GM23338 (cell line): Measurements from ENCODE around the gene NEU2. TPM values are rescaled to one million over a fixed set of nuclear protein-coding genes. Genes with fewer than 3 reads are reported as not detected.

Experiments
- ATAC-seq: fragments of 200-7000 bp; cut with Tn5 transposase; 3 replicates; pipeline ENCODE4 v1.9.1; 2020
- DNase-seq: peaks from one replicate; pipeline ENCODE4 v3.0.0-alpha.2; 2015; ENCODE audit warnings: low spot score
- H2AFZ ChIP-seq: fragments of 200-600 bp; sonication (generic); 2 replicates; pipeline ENCODE4 v1.8.0; 2016; ENCODE audit warnings: antibody characterized with exemption, mild to moderate bottlenecking, moderate library complexity
- H3F3A ChIP-seq: fragments of 200-600 bp; sonication (generic); replicated peaks from 2 replicates; pipeline ENCODE4 v1.8.0; 2017; ENCODE audit warnings: antibody characterized with exemption, mixed run types, low read depth
- H3K27ac ChIP-seq: fragments of 200-600 bp; sonication (generic); 2 replicates; pipeline ENCODE4 v1.6.1; 2016; ENCODE audit warnings: low read depth
- H3K27me3 ChIP-seq: fragments of 200-600 bp; sonication (generic); 2 replicates; pipeline ENCODE4 v1.8.0; 2016; ENCODE audit warnings: mild to moderate bottlenecking, mixed run types, moderate library complexity; ENCODE audit not compliant: insufficient read depth
- H3K36me3 ChIP-seq: fragments of 200-600 bp; sonication (generic); 2 replicates; pipeline ENCODE4 v1.8.0; 2016; ENCODE audit warnings: mild to moderate bottlenecking; ENCODE audit not compliant: insufficient read depth
- H3K4me1 ChIP-seq: fragments of 200-600 bp; sonication (generic); 2 replicates; pipeline ENCODE4 v1.8.0; 2016; ENCODE audit warnings: mild to moderate bottlenecking, moderate library complexity; ENCODE audit not compliant: insufficient read depth
- H3K4me2 ChIP-seq: fragments of 200-600 bp; sonication (generic); 2 replicates; pipeline ENCODE4 v1.7.1; 2017; ENCODE audit warnings: mixed run types
- H3K4me3 ChIP-seq: fragments of 200-600 bp; sonication (generic); 2 replicates; pipeline ENCODE4 v1.6.1; 2016; ENCODE audit warnings: mixed run types
- H3K79me2 ChIP-seq: fragments of 200-600 bp; sonication (generic); replicated peaks from 2 replicates; pipeline ENCODE4 v1.8.0; 2017; ENCODE audit warnings: mild to moderate bottlenecking; ENCODE audit not compliant: insufficient read depth
- H3K9me2 ChIP-seq: fragments of 200-600 bp; sonication (generic); 2 replicates; pipeline ENCODE4 v1.8.0; 2017; ENCODE audit not compliant: insufficient read depth
- H4K20me1 ChIP-seq: fragments of 200-600 bp; sonication (generic); replicated peaks from 2 replicates; pipeline ENCODE4 v1.8.0; 2017; ENCODE audit warnings: mild to moderate bottlenecking; ENCODE audit not compliant: insufficient read depth
- H3K27ac Mint-ChIP-seq: 2 replicates; pipeline ENCODE4 v1.8.0; 2020; ENCODE audit warnings: inconsistent platforms, mild to moderate bottlenecking, moderate library complexity, mixed read lengths
- H3K27me3 Mint-ChIP-seq: 3 replicates; pipeline ENCODE4 v1.8.0; 2022; ENCODE audit warnings: low read depth, mild to moderate bottlenecking, moderate library complexity, mixed read lengths, inconsistent platforms; ENCODE audit not compliant: insufficient read depth, poor library complexity
- H3K36me3 Mint-ChIP-seq: 3 replicates; pipeline ENCODE4 v1.8.0; 2021; ENCODE audit warnings: low read depth, mild to moderate bottlenecking, inconsistent platforms, moderate library complexity, mixed read lengths
- H3K4me1 Mint-ChIP-seq: 3 replicates; pipeline ENCODE4 v1.8.0; 2020; ENCODE audit warnings: mild to moderate bottlenecking, inconsistent platforms, mixed read lengths
- H3K4me3 Mint-ChIP-seq: 3 replicates; pipeline ENCODE4 v1.8.0; 2021; ENCODE audit warnings: moderate library complexity, mild to moderate bottlenecking, inconsistent platforms, mixed read lengths
- H3K9me3 Mint-ChIP-seq: 3 replicates; pipeline ENCODE4 v1.8.0; 2020; ENCODE audit warnings: moderate library complexity, mild to moderate bottlenecking, inconsistent platforms, mixed read lengths
- CREB1 ChIP-seq: fragments of 250-450 bp; sonication (Bioruptor Pico); IDR thresholded peaks from 2 replicates; pipeline ENCODE4 v1.5.0; 2020; ENCODE audit warnings: low read depth, mild to moderate bottlenecking, moderate library complexity
- EZH2 ChIP-seq: fragments of 200-600 bp; sonication (generic); IDR thresholded peaks from one replicate; pipeline ENCODE4 v1.8.0; 2017; ENCODE audit warnings: antibody characterized with exemption, mild to moderate bottlenecking, low read depth; ENCODE audit not compliant: unreplicated experiment
- EZH2phosphoT487 ChIP-seq: fragments of 200-600 bp; sonication (generic); IDR thresholded peaks from one replicate; pipeline ENCODE4 v1.8.1; 2018; ENCODE audit warnings: antibody characterized with exemption; ENCODE audit not compliant: unreplicated experiment
- JUNB ChIP-seq: IDR thresholded peaks from one replicate; pipeline ENCODE4 v1.6.1; 2016; ENCODE audit warnings: antibody characterized with exemption; ENCODE audit not compliant: unreplicated experiment
- NANOG ChIP-seq: IDR thresholded peaks from 2 replicates; pipeline ENCODE4 v1.6.1; 2016; ENCODE audit warnings: antibody characterized with exemption, borderline replicate concordance
- STAT1 ChIP-seq: IDR thresholded peaks from one replicate; pipeline ENCODE4 v1.6.1; 2016; ENCODE audit warnings: antibody characterized with exemption; ENCODE audit not compliant: unreplicated experiment
- ZNF331 ChIP-seq: fragments of 250-450 bp; sonication (Bioruptor Pico); IDR thresholded peaks from 2 replicates; pipeline ENCODE4 v1.5.0; 2020; ENCODE audit warnings: low read depth, mild to moderate bottlenecking, moderate library complexity
- polyA plus RNA-seq: library from polyadenylated mRNA; unstranded; fragments of >200 nt; fragmentation: Nextera tagmentation; extraction: Ambion mirVana; gene quantifications from 2 replicates; pipeline ENCODE4 v1.2.1, GENCODE V29; 2016
- total RNA-seq: library from RNA; depleted of rRNA; stranded (reverse); fragments of >200 nt; shearing (Covaris generic); gene quantifications from 2 replicates; pipeline ENCODE4 v1.2.3, GENCODE V29; 2014
- TF ChIP-seq, protein P1 (sequence below): IDR thresholded peaks from one replicate; pipeline ENCODE4 v1.6.1; 2018; ENCODE audit warnings: antibody characterized with exemption; ENCODE audit not compliant: unreplicated experiment
- TF ChIP-seq, protein P2 (sequence below), 2 experiments: fragments of 200-600 bp in 1 of 2; sonication (generic) in 1 of 2; conservative IDR thresholded peaks; 2 replicates each; pipeline versions ENCODE4 v1.5.1 to v1.6.1; 2016 to 2017; ENCODE audit warnings: antibody characterized with exemption in 2 of 2, low read depth in 2 of 2, mild to moderate bottlenecking in 2 of 2, moderate library complexity in 1 of 2
- TF ChIP-seq, protein P3 (sequence below): IDR thresholded peaks from 2 replicates; pipeline ENCODE4 v1.6.1; 2016; ENCODE audit warnings: antibody characterized with exemption

Gene NEU2
- total and polyA plus RNA-seq, 2 experiments from 2014 or later, result not detected

DNA sequence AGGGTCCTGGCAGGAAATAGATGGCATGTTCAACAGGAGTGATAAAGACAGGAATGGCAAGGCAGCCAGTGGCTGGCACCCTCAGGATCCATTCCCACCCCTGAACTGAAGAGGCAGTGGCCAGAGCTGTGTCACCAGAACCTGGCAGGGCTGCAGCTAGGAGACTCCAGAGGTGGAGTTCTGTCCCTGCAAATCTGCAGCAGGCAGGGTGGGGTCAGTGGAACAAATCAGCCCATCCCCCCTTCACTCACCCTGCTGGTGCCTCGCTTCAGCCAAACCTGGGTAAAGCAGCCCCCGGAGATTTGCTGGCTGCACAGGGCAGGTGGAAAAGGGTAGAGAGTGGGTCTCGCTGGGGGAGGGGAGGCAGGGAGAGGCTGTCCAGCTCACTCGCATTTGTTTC lies 40.4 kb downstream of the NEU2 start (continued):
- TF ChIP-seq ZNF331 (CRISPR knock-in tag) (no peak), JUNB (no peak), NANOG (no peak), CREB1 (CRISPR knock-in tag) (no peak), STAT1 (no peak)

DNA sequence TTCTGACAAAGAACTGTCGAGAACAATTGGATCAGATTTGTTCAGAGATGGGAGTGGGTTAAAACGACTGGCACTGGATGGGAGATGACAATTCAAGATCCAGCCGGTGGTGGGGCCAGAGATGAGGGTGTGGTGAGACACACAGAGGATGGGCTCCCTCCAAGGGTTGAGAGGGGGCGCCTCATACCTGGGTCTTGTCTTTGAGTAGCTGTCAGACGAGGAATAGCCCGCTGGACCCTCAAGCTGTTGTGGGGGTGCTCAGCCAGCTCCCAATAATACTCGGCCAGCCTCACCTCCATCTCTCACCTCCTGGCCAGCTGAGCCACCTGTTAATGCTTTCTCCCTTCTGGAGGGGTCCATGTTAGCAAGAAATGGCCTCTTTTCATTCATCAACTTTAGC lies 41.6 kb downstream of the NEU2 start:
- Mint-ChIP-seq H3K4me1 (peaks cover 2% of the 10 kb centered on the region; the same call in 1 of the 3 replicates), H3K27ac (no peak overlapping the region), H3K27me3 (peaks cover 6% of the 10 kb centered on the region), H3K4me3 (no peak overlapping the region), H3K36me3 (no peaks in the 10 kb centered on the region), H3K9me3 (peaks cover 4% of the 10 kb centered on the region; the same call in 2 of the 3 replicates)
- DNase-seq (peak; percentile 55), ATAC-seq (peak; percentile 70)
- Histone ChIP-seq H3K36me3 (no peaks in the 10 kb centered on the region), H3K4me1 (peaks cover 7% of the 10 kb centered on the region; the same call in 1 of the 2 replicates), H3K27me3 (no peaks in the 10 kb centered on the region), H3K79me2 (no peaks in the 10 kb centered on the region), H3K9me2 (no peaks in the 10 kb centered on the region), H3K4me2 (no peak overlapping the region), H3K27ac (no peak overlapping the region), H2AFZ (no peak overlapping the region), H3K4me3 (no peak overlapping the region), H4K20me1 (no peaks in the 10 kb centered on the region), H3F3A (no peaks in the 10 kb centered on the region)
- TF ChIP-seq, protein P1, sequence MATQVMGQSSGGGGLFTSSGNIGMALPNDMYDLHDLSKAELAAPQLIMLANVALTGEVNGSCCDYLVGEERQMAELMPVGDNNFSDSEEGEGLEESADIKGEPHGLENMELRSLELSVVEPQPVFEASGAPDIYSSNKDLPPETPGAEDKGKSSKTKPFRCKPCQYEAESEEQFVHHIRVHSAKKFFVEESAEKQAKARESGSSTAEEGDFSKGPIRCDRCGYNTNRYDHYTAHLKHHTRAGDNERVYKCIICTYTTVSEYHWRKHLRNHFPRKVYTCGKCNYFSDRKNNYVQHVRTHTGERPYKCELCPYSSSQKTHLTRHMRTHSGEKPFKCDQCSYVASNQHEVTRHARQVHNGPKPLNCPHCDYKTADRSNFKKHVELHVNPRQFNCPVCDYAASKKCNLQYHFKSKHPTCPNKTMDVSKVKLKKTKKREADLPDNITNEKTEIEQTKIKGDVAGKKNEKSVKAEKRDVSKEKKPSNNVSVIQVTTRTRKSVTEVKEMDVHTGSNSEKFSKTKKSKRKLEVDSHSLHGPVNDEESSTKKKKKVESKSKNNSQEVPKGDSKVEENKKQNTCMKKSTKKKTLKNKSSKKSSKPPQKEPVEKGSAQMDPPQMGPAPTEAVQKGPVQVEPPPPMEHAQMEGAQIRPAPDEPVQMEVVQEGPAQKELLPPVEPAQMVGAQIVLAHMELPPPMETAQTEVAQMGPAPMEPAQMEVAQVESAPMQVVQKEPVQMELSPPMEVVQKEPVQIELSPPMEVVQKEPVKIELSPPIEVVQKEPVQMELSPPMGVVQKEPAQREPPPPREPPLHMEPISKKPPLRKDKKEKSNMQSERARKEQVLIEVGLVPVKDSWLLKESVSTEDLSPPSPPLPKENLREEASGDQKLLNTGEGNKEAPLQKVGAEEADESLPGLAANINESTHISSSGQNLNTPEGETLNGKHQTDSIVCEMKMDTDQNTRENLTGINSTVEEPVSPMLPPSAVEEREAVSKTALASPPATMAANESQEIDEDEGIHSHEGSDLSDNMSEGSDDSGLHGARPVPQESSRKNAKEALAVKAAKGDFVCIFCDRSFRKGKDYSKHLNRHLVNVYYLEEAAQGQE, result no peak
- no peak for TF ChIP-seq EZH2
- TF ChIP-seq, protein P2, sequence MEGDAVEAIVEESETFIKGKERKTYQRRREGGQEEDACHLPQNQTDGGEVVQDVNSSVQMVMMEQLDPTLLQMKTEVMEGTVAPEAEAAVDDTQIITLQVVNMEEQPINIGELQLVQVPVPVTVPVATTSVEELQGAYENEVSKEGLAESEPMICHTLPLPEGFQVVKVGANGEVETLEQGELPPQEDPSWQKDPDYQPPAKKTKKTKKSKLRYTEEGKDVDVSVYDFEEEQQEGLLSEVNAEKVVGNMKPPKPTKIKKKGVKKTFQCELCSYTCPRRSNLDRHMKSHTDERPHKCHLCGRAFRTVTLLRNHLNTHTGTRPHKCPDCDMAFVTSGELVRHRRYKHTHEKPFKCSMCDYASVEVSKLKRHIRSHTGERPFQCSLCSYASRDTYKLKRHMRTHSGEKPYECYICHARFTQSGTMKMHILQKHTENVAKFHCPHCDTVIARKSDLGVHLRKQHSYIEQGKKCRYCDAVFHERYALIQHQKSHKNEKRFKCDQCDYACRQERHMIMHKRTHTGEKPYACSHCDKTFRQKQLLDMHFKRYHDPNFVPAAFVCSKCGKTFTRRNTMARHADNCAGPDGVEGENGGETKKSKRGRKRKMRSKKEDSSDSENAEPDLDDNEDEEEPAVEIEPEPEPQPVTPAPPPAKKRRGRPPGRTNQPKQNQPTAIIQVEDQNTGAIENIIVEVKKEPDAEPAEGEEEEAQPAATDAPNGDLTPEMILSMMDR (conservative IDR thresholded peaks at IDR 0.05; ENCODE audit: low read depth in 2 of 2), result peak; percentile 17 to 56; a peak in 3 of 4 replicates
- TF ChIP-seq, protein P3, sequence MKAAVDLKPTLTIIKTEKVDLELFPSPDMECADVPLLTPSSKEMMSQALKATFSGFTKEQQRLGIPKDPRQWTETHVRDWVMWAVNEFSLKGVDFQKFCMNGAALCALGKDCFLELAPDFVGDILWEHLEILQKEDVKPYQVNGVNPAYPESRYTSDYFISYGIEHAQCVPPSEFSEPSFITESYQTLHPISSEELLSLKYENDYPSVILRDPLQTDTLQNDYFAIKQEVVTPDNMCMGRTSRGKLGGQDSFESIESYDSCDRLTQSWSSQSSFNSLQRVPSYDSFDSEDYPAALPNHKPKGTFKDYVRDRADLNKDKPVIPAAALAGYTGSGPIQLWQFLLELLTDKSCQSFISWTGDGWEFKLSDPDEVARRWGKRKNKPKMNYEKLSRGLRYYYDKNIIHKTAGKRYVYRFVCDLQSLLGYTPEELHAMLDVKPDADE, result no peak
- TF ChIP-seq EZH2phosphoT487, result no peak
- TF ChIP-seq CREB1 (CRISPR knock-in tag), result no peak
- TF ChIP-seq ZNF331 (CRISPR knock-in tag), result no peak
- no peak for TF ChIP-seq NANOG
